Fibroblast of lung (primary cell): ENCODE data around the gene P3H3.
"Not testable (repeated sequence)": the region's sequence is repeated elsewhere in the genome, so short reads cannot be mapped to it uniquely, and the experiment has no call there.

Experiments used
- CTCF ChIP-seq, 2 donors: IDR thresholded peaks in 1 of 2; conservative IDR thresholded peaks in 1 of 2; 1 replicate in 1 of 2; 2 replicates in 1 of 2; pipeline ENCODE4 v1.5.1; 2011 to 2012; ENCODE audit warnings: low read length in 2 of 2, control low read depth in 1 of 2, inconsistent platforms in 1 of 2, low read depth in 1 of 2, mild to moderate bottlenecking in 1 of 2
- EZH2 ChIP-seq: IDR thresholded peaks from 2 replicates; pipeline ENCODE4 v1.5.1; 2012; ENCODE audit warnings: low read length, control low read depth, mild to moderate bottlenecking; ENCODE audit errors: missing control alignments

- TF ChIP-seq CTCF (conservative IDR thresholded peaks at IDR 0.05 in 1 of 2, IDR thresholded peaks at IDR 0.05 in 1 of 2; ENCODE audit: low read depth in 1 of 2, low read length in 2 of 2); EZH2: not testable (repeated sequence)
Measured at GRCh38 chr12:6870304-6870703, 42.1 kb downstream of the P3H3 start.
